IPS-NIHi7 (cell line): ENCODE measurements around the gene HSP90AB1.

Source experiments
- DNase-seq: peaks from one replicate; pipeline ENCODE4 v3.0.0; 2012; ENCODE audit warnings: mixed read lengths; ENCODE audit errors: extremely low spot score

The HSP90AB1 gene

GRCh38 chr6:44286285-44286565 is 39.3 kb downstream of the HSP90AB1 start:
- DNase-seq, result no peak

- no peak for DNase-seq
These were observed 39.8 kb downstream of the HSP90AB1 start for GRCh38 chr6:44286747-44287146.

GRCh38 chr6:44289726-44290260 is 42.9 kb downstream of the HSP90AB1 start:
- no peak for DNase-seq

GRCh38 chr6:44291841-44292240 is 44.9 kb downstream of the HSP90AB1 start:
- DNase-seq, result no peak

- no peak for DNase-seq
These were observed 45.9 kb downstream of the HSP90AB1 start for GRCh38 chr6:44292661-44293365.

- DNase-seq, result no peak
These were observed 48.2 kb downstream of the HSP90AB1 start for GRCh38 chr6:44294832-44295791.

- DNase-seq, result peak; percentile 77
These were observed 50.5 kb downstream of the HSP90AB1 start for GRCh38 chr6:44297063-44298038.

GRCh38 chr6:44298055-44298803 is 51.3 kb downstream of the HSP90AB1 start:
- DNase-seq, result peak; percentile 43

GRCh38 chr6:44298864-44299263 is 52.0 kb downstream of the HSP90AB1 start:
- no peak for DNase-seq

- no peak for DNase-seq
These were observed 53.5 kb downstream of the HSP90AB1 start for GRCh38 chr6:44300292-44300823.

- no peak for DNase-seq
These were observed 54.2 kb downstream of the HSP90AB1 start for GRCh38 chr6:44301106-44301505.

- no peak for DNase-seq
These were observed 55.1 kb downstream of the HSP90AB1 start for GRCh38 chr6:44301782-44302564.

GRCh38 chr6:44302856-44303255 is 56.0 kb downstream of the HSP90AB1 start:
- DNase-seq, result no peak
